NCI-H345 (cell line): ENCODE measurements around the gene WDR35.

ENCODE experiments used
- DNase-seq: peaks from one replicate; lab custom pipeline; 2025; lab: John Stamatoyannopoulos, UW

WDR35 gene

DNA sequence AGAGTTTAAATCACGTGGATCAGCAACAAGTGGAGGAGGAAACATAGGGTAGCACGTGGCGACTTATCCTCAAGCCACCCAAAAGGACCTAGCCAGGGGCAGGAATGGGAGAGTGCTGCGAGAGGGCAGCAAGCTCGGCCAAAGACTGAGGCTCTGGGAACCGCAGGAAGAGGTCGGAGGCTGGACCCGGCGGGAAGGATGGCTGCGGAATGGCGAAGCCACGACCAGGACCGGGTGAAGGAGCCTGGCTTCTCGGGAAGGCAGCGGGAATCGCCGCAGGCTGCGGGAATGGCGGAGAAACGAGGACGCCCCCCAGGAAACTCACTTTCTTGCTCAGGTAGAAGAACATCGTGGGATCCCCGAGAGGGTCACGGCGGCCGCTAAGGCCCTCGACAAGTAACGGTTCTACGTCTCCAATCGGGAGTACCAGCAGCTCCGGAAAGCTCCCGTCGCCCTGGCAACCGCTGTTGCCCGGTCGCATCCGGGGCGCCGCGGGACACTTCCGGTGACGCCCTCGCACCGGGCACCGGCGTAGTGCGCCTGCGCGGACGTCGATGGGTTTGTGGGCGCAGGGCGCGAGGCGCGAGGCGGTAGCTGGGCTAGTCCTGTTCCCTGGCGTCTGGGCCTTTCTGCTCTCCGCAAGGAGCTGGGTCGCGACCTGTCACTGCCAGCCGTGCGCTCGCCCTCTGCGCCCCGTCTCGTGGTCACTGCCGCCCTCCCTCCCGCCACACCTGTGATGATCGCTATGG, at the start of gene WDR35:
Gene WDR35 (minus strand): TSS at position 439 of the 749 bp plus-strand sequence. CDS start 90 bp downstream, at position 349.
- DNase-seq: peak; percentile 96

DNA sequence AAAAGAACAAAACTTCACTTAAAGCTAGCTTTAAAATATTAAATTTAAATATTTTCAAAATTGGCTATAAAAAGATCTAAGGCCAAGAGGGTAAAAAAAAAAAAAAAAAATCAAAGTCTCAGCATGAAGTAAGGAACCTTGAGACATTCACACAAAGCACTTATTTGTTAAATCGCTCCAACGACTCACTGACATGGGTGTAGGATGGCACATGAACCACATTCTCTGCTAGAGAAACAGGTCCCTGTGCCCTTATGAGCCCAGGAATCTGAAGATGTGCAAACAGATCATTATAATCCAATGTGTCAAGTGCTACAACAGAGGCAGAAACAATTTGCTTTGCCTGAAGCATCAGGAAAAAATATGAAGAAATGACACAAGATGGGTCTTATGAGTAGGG, 47.8 kb upstream of the WDR35 start:
- DNase-seq: no peak

DNA sequence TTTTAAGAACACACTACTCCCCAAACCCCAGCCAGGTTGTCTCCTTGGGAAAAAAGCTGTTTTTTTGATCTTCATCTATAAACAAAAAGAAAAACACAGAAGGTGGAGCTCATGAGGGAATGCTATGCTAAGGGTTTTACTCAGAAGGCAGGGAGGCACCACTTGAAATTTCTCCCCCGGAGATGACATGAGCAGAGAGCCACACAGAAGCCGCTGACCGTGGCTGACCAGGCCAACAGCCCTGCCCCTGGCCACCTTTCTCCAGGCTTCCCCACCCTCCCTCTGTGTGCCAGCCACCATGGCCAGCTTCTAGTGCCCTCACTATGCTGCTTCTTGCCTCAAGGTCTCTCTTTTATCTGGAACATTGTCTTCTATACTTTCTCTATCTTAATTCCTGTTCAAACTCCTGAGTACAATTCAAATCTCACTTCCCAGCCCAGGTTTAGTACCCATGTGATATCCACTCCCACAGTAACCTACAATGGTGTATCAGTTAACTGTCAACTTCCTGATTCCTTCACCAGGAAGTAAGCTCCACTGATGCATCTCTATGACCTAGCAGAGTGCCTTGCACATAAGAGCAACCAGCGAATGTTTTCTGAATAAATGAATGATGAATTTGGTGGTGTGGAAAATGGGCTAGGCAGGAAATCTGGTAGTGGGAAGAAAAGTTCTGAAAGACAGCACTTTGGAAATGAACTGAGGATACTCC, 46.2 kb upstream of the WDR35 start:
- no peak for DNase-seq

DNA sequence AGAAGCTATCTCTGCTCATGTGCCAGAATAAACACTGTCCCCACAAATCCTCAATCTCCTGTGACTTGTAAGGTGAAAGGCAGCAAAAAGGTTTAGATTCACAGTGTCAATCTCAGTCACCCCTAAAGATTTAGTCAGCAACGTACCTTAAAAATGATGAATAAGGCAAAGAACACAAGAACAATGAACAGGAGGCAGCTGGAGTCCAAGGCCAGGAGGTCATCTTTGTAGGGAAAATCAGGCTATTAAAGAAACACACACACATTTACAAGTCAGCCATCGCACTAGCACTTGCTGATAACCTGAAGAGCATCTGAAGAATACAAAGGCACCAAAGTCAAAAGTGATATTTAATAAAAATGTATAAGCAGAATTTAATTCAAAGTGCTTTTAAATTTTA, 44.9 kb upstream of the WDR35 start:
- no peak for DNase-seq

DNA sequence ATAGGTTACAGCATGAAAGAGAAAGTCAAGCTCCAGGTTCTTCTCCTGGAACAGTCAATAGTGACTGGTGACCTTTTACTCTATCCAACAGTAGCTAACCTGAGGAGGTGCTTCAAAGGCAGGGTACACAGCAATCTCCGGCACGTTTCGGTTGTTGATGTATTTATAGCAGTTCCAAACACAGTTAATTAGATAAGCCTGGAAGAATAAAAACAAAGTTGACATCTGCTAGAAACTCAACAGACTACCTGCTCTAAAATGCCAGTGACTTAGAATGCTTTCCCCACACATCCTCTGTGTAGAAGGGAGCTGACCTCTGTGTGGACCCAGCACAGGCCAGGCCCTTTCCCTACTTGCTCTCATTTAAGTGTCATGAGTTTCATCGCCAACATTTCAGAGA, 44.3 kb upstream of the WDR35 start:
- DNase-seq: no peak

DNA sequence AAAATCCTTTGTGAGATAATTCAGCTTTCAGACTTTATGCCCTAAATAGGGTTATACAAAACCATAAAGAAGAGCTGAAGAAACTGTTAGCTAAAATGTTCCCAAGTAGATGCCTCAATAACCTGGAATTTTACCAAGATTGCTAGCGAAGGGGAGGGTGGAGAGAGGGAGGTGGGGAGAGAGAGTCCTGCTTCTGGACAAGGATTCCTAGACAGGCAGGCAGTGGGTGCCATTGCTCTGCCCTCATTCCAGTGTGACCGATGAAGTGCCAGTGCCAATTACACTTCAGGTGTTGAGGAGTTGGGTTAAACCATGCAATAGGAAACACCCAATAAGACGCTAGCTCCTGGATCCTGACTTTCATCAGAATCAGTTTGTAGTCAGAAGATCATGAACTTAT, 43.4 kb upstream of the WDR35 start:
- DNase-seq: no peak

DNA sequence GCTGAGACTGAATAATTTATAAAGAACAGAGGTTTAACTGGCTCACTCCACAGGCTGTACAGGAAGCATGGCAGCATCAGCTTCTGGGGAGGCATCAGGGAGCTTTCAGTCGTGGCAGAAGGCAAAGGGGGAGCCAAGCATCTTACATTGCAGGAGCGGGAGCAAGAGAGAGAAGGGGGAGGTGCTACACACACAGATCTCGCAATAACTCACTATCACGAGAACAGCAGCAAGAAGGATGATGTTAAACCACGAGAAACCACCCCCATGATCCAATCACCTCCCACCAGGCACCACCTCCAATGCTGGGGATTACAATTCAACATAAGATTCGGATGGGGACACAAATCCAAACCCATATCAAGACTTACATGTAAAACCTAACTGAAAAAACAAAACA, 40.3 kb upstream of the WDR35 start:
- DNase-seq: no peak

DNA sequence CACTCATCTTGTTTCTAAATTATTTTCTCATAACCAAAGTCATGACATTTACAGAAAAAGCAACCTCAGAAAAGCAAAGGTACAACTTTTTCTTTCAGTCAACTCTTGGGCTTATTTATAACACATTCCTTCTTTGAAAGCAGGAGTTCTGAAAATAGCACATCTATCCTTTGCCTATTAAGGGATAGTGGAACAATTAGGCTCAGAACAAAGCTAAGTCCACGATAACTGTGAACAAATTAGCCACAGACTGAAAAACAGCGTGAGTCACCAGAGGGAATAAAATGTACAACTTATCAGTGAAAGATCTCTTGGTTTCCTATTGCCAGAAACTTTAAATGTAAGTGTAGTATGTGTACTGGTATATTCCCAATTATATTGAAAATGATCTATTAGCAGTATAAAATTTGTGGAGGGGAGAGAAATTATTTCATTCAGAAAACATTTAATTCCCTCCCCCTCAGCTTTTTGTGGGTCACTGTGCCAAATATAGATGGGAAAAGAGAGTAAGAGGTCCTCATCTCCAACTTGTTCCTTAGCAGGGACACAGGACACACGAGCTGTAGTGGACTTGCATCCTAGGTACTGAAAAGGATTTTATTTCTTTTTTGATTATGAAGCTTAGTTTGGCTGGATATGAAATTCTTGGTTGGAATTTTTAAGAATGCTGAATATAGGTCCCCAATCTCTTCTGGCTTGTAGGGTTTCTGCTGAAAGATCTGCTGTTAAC, 38.0 kb upstream of the WDR35 start:
- no peak for DNase-seq

DNA sequence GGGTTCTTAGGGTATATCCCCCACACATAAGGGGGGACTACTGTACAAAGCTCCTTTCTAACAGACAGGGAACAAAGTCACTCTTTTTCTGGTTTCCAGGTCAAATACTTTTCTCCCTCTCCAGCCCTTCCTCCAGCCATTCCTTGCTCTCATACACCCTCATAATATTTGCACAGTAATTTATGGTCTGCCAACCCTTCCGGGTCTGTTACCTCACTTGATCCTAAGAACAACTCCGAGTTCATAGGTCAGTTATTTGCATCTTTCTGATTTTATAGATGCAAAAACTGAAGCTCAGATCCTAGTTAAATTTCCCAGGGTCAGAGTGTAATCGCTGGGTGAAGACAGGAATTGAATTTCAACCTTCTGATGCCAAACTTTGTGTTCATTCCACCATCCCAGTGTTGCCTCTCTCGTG, 37.4 kb upstream of the WDR35 start:
- no peak for DNase-seq

DNA sequence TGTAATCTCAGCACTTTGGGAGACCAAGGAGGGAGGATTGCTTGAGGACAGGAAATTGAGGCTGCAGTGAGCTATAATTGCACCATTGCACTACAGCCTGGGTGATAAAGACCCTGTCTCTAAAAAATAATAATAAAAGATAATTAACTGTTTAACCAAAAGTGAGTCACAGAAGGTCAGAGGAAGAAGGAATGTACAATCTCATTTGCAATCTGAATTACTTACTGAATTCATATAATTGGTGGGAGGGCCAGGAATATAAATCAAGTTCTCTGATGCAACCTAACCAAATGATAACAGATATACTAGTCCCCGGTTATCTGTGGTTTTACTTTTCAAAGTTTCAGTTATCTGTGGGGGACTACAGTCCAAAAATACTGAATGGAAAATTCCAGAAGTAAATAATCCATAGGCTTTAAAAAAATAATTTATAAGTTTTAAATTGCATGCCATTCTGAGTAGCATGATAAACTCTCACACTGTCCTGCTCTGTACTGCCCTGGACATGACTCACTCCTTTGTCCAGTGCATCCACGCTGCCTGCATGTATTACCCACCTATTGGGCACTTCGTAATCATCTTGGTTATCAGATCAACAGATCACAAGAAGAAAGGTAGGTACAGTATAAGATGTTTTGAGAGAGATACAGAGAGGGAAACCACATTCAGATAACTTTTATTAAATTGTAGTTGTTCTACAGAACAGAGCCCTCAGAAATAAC, 35.3 kb upstream of the WDR35 start:
- DNase-seq: no peak

DNA sequence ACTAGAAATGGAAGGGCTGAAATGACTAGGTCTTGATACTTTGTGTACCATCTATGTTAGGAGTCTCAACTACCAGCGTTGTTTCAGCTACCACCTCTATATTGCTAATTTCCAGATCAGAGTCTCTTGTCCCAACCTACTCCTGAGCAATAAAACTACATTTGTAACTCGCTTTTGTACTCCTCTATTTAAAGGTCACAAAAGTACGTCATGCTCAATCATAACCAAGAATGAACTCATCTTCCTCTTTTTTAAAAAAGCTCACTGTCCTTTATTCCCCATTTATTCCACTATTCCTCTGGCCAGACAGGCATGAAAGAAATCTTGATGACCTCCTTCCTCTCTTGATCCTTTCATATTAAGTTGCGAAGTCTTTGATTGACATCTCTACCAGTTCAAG, 33.8 kb upstream of the WDR35 start:
- no peak for DNase-seq

DNA sequence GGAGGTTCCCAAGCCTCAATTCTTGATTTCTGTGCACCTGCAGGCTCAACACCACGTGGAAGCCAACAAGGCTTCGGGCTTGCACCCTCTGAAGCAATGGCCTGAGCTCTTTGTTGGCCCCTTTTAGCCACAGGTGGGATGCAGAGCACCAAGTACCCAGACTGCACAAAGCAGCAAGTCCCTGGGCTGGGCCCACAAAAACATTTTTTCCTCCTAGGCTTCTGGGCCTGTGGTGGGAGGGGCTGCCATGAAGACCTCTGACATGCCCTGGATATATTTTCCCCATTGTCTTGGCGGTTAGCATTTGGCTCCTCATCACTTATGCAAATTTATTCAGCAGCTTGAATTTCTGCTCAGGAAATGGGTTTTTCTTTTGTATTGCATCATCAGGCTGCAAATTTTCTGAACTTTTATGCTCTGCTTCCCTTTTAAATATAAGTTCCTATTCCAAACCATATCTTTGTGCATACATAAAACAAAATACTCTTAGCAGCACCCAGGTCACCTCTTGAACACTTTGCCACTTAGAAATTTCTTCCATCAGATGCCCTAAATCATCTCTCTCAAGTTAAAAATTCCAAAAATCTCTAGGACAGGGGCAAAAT, 31.6 kb upstream of the WDR35 start:
- no peak for DNase-seq

DNA sequence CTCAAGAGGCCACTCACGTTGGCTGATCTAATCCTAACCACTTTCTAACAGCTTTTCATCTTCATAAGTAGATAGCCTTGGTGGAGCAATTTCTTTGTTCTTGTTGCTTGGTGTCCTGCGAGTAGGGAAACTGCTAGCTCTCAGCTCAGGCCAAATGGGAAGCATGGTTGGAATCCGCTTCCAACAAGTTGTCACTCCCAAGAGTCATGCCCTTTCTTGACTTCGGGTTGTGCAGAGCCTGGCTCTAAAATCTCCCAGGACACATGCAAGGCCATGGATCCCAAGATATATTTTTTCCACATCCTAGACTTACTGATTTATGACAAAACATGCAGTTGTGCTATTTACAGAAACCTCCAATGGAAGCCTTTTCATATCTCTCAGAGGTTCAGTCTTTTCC, 29.8 kb upstream of the WDR35 start:
- DNase-seq: no peak

DNA sequence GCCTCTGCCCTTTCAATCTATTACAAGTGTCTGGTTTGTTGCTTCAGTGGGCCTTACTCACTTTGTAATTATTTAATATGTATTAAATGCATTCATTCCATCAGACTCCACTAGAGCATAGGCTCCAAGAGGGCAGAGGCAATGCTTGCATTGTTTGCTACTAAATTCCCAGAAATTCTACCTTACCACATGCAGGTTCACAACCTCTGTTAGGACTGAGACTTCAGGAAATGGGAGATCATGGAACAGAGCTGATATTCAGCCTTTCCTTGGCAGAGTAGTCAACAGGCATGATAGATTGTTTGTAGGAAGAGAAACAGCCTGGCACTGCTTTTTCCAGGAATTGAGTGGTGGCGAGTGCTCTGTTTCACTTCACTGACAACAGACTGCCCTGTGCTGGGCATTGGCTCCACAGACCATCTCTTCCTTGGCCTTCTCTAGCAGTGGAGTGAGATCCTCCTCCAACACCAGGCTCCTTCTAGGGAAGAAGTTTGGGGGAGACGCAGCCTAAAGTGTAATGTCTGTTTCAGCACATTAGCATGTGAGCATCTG, 28.8 kb upstream of the WDR35 start:
- no peak for DNase-seq

DNA sequence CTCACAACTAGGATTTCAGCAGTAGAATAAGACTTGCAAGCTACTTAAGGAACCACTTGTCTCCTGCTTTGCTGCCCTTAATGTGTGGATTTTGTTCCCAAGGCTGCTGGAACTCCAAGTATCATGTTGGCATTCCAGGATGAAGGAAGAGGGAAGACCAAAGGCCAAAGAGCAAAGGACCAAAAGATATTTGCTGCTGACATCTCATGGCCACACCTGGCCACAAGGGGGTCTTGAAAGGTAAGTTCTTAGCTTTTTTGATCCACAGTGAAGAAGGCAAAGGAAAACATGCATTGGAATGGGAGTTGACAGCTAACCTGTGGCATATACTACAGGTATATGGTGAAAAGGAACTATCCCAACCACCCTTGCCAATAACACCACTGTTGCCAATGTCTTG, 26.4 kb upstream of the WDR35 start:
- DNase-seq: no peak

DNA sequence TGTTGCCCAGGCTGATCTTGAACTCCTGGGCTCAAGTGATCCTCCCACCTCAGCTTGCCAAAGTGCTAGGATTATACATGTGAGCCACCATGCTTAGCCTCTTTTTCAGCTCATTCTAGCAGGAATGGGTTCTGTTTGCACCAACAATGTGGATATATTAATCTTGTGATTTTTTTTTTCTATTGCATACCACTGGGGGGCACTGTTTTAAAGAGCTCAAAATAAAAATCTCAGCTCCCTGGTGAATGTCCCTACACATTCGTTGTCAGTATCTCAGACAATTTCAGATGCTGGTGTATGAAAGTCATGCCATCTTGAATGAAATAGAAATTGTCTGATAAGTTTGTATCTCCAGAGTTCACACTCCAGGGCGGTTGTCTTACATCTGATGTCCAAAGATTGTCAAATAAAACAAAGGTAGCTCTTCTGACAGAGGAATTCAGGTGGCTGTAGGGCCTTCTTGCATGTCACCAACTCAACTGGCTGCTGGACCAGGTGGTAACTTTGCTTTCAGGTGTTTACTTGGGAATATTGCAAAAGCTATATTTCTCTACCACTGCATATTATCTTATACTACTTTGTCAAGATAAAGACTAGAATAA, 25.7 kb upstream of the WDR35 start:
- DNase-seq: peak; percentile 49

DNA sequence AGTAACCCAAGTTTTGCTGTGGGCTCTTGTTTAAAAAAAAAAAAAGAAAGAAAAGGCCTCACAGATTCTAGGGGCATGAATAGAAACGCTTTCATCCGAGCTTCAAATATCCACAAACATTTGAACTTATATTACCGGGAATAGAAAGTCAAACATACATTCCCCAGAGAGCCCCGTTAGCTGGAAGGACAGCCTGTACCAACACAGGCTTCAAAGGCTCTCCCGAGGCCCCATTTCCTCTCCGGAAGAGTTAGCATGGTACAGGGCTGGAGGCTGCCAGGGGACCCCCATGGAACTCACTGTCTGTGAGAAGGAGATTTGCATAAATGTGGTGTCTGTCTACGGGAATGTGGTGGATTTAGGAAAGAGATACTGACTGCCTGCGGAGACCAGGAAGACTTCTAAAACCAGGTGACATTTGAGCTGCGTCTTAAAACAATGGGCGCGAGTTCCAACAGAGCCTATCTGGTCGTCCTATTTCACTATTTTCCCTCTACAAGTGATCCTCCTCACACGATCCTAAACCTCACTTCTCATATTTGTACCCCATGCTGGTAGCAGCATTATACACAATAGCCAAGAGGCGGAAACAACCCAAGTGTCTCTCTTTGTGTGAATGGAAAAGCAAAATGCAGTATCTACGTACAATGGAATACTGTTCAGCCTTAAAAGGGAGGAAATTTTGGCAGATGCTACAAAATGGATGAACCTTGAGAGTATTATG, 23.4 kb upstream of the WDR35 start:
- no peak for DNase-seq

DNA sequence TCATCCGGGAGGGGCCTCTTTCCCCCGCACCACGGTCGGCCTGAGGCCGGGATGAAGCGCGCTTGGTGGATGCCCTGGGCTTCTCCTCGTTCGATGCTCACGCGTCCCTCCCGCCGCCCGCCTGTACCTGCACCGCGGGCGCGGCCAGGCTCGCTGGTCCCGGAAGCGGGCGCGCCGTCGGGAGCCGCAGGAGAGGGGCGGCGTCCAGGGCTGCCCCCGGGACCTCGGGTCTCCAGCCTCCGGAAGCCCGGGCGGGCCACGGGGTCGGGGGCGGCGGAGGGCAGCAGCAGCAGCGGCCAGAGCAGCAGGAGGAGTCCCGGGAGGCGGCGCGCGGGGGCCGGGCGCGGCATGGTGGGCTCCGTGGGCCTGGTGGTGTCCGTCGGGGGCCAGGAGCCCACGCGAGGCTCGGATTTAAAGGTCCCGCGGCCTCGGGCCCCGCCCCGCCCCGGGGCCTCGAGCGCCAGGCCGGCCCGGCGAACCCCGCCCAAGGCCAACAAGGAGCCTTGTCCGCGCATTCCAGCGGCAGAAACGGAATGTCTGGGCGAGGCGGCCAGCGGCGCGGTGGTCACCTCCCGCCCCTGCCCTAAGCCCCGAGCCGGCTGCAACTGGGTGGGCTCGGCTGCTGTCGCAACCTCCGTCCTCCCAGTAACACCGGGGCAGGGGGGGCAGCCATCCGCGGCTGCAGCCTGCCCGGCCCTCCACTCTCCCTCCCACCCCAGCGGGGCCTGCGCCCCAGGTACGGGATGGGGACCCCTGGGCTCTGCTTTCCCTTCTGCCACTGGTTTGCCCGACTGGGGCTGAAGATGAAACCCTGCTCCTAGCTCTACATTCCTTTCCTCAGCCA, 22.6 kb upstream of the WDR35 start, which contains the start of gene MATN3:
Gene MATN3 (minus strand): TSS at position 387 of the 844 bp plus-strand sequence. CDS start 37 bp downstream, at position 350.
- peak; percentile 18 for DNase-seq

DNA sequence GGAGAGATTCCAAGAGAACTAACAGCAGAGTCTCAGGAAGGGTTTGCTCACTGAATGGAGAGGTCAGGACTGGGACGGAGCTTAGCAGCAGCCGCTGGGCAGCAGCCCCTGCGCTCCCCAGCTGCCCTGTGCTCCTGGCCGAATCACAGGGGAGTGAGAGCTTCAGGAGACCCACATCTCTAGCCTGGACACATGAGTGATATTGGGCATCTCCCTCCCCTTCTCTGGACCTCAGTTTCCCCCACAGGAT, 22.1 kb upstream of the WDR35 start:
- DNase-seq: no peak
